ENCODE results near the gene PLCH2. TPM values are rescaled to one million over a fixed set of nuclear protein-coding genes. Genes with fewer than 3 reads are reported as not detected.

PLCH2 gene
- total RNA-seq, 1 donor from 2014 or later: 3.4 TPM

DNA sequence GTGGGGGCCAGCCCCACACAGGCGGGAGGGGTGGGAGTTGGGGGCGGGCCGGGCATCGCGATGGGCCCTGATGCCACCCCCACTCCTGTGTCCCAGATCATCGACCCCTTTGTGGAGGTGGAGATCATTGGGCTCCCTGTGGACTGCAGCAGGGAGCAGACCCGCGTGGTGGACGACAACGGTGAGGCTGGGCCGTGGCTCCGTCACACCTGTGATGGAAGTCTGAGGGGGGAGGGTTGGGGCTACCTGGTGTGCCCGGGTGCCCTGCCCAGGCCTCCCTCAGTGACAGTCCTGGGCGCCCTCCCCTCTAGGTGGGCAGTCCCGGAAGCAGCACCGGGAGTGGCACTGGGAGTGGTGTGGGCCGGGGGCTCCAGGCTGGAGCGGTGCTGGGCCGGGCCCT lies 22.6 kb downstream of the PLCH2 start:
- DNase-seq (ENCODE audit: low spot score) (no peak), ATAC-seq (no peak)

- DNase-seq (ENCODE audit: low spot score) (no peak), ATAC-seq (no peak)
Measured at GRCh38 chr1:2499260-2499659, 23.2 kb downstream of the PLCH2 start.

DNA sequence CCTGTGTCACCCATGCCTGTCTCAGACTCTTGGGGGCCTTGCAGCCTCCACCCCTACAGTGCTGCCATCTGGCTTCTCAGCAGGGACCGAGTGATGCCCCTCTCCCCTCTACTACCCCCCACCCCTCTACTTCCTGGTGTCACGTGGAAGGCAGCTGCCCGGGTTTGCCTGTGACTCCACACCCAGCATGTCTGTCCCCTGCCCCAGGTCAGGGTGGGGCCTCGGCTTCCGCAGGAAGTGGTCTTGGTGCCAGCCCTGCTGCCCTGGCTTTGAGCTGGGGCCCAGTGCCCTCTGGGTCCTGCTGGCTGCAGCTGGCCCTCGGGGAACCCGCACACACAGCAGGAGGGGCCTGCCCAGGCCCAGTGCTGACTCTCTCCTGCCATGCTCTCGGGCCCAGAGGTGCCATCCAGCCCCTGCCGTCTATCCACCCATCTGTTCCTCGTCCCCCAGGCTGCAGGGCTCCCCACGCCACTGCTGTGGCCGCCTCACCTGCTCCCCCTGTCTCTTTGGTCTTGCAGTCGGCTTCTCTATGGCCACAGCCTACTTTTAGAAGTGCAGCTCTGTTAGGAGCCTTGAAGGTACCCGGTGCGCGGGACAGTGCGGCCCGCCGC lies 24.0 kb downstream of the PLCH2 start:
- no peak for DNase-seq (ENCODE audit: low spot score)
- ATAC-seq: no peak

GRCh38 chr1:2501041-2501819 lies 25.1 kb downstream of the PLCH2 start:
- DNase-seq (ENCODE audit: low spot score) (no peak), ATAC-seq (no peak)

DNA sequence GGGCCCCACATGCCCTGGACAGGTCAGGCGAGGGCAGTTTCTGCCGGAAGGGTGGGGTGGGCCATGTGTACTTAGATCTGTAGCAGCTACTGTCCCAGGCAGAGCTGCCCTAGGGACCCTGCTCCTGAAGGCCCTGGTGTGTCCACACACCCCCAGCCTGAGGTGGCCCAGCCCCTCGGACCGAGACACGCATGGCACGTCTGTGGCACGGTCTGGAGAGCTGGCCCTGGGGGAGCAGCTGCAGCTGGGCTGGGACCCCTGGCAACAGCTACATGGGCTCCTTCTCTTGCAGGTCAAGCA lies 25.7 kb downstream of the PLCH2 start:
- ATAC-seq (no peak), DNase-seq (ENCODE audit: low spot score) (no peak)

GRCh38 chr1:2502210-2502609 lies 26.1 kb downstream of the PLCH2 start:
- DNase-seq (ENCODE audit: low spot score): no peak
- no peak for ATAC-seq

DNA sequence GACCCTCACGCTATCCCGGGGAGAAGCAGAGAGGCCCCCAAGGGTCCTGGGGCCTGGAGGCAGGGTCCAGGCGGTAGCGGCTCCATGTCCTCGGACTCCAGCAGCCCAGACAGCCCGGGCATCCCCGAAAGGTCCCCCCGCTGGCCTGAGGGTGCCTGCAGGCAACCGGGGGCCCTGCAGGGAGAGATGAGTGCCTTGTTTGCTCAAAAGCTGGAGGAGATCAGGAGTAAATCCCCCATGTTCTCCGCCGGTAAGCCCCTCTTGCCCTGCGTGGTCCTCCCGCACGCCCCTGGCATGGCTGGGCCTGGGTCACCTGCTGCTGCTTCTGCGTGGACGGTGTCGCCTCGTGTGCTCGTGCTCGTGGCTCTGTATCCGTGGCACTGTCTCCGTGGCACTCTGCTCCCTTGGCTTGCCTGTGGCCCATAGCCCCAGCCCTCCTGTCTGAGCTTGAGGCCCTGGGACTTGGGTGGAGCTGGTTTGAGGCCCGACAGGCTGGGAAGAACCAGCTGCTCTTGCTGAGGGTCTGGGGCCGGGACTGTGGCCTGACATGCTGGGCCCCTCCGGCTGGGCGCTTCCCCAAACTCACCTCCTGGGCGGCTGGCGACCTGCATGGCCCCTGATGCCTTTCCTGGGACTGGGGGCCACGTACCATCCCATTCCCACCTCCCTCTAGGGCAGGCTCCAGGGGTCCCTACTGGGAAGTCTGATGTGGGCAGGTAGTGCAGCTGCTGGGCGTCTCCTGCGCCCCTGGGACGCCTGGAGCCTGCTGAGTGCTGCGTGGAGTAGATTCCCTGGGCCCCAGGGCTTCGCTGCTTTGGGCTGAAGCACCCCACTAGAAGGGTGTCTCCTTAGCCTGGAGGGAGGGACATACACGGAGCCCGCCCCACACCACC lies 26.8 kb downstream of the PLCH2 start:
- ATAC-seq (no peak), DNase-seq (ENCODE audit: low spot score) (no peak)

DNA sequence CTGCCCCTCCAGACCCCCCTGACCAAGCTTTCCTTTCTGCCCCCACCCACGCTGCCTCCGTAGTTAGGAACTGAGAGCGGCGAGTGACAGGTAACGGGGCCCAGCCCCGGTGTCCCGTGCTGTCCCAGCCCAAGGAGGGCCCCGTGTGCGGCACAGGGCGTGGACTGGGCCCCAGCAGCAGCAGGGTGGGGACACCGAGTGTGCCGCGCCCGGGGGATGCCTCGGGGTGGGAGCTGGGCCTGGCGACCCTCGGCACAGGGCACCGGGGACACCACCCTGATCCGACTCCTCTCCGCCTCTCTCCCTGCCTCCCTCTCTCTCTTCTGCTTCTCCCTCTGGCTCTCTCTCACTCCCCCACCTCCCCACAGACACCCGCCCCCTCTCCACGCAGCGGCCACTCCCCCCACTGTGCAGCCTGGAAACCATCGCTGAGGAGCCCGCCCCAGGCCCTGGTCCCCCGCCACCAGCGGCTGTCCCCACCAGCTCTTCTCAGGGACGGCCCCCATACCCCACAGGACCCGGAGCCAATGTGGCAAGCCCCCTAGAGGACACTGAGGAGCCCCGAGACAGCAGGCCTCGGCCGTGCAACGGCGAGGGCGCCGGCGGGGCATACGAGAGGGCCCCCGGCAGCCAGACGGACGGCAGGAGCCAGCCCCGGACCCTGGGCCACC lies 27.6 kb downstream of the PLCH2 start:
- ATAC-seq (no peak), DNase-seq (ENCODE audit: low spot score) (no peak)

- ATAC-seq (no peak), DNase-seq (ENCODE audit: low spot score) (no peak)
Measured at GRCh38 chr1:2504225-2504948, 28.3 kb downstream of the PLCH2 start.

GRCh38 chr1:2504949-2505272 lies 28.8 kb downstream of the PLCH2 start:
- ATAC-seq: no peak

DNA sequence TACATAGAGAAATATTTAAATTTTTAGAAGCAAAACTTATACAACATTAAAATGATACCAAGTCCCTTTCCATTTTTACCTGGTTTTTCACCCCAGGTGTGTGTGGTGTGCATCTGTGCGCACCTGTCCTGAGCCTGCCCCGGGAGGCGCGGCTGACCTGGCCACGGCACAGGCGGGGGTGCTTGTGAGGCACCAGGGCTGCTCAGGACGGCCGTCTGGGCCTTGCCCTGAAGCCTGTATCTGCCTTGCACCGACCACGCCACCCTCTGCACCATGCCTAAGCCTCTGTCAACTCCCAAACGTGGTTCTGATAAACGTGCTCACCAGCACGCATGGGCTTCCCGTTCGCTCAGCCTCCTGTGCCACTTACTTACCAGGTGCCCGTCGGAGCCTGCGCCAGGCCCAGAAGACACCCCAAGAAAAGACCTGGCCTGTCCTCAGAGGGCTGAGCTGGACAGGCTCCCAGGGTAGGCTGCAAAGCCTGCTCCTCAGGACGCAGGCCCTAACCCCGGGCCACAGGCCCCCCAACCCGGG lies 29.4 kb downstream of the PLCH2 start:
- DNase-seq (ENCODE audit: low spot score) (no peak), ATAC-seq (peak; percentile 7)

More at GRCh38 chr1:2504949-2505272, 28.8 kb downstream of the PLCH2 start:
- no peak for DNase-seq (ENCODE audit: low spot score)

DNA sequence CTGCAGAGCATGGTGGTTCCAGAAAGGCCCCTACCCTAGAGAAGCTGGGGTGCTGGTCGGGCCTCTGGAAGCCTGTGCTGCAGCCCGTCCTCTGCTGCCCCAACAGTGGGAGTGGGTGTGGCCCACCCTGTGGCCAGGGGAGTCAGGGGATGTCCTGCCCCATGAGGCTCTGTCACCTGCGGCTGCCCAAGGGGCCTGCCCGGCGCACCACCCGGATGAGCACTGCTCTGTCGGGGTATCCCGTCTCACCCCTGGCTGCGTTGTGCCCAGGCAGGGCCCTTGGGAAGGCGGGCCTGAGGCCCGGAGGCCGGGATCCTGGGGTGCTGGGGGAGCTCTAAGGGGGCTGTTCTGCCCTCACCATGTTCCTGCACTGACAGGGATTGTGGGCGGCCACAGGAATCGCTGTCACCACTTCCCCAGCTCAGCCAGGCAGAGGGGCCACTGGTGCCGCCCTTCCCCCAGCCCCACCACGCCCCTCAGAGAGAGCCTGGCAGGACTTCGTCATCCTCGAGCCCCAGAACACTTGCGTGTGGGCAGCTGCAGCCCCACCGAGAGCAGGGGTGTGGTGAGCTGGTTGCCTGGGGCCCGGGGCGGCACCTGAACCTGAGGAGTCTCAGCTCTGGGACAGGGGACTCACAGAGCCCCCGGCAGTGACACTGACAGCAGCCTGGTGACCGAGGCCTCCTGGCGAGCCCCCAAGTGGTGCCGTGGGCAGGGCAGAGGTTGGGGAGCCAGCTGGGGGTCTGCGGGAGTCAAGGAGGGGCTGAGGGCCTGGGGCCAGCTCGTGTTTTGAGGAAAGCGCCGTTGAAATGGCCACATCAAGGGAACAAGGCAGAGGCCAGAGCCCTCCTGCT lies 30.1 kb downstream of the PLCH2 start:
- DNase-seq (ENCODE audit: low spot score): no peak
- ATAC-seq: no peak

DNA sequence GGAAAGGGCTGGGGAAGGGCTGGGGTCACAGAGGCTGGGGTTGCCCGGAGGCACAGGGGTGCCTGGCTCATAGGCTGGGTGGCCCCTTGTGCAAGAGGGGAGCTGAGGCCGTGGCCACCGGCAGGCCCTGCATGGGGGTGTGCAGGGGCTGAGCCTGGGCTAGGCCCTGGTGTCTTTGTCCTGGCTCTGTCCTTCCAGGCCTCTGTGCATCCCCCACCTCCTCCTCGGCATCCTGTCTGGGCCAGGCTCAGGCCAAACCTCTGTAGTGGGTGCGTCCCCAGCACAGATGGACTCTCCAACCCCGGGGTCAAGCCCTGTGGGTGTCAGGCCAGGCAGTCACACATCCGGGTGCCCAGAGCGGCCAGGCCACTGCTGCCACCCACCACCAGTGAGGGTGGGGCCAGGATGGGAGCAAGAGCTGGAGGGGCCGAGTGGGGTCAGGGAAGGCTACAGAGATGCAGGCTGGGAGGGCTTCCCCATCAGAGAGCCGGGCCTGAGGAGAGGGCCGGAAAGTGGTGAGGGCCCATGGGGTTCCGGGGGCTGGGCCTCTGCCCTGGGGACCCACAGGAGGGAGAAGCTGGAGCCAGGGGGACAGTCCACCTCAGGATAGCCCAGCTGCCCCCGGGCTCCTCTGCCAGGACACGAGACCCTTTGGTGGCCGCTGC lies 30.9 kb downstream of the PLCH2 start:
- no peak for DNase-seq (ENCODE audit: low spot score)
- peak; percentile 45 for ATAC-seq

- DNase-seq (ENCODE audit: low spot score) (no peak), ATAC-seq (no peak)
Measured at GRCh38 chr1:2507744-2508155, 31.7 kb downstream of the PLCH2 start.

GRCh38 chr1:2508180-2508579 lies 32.1 kb downstream of the PLCH2 start:
- DNase-seq (ENCODE audit: low spot score) (no peak), ATAC-seq (no peak)

- ATAC-seq: no peak
Measured at GRCh38 chr1:2508751-2509150, 32.7 kb downstream of the PLCH2 start.

DNA sequence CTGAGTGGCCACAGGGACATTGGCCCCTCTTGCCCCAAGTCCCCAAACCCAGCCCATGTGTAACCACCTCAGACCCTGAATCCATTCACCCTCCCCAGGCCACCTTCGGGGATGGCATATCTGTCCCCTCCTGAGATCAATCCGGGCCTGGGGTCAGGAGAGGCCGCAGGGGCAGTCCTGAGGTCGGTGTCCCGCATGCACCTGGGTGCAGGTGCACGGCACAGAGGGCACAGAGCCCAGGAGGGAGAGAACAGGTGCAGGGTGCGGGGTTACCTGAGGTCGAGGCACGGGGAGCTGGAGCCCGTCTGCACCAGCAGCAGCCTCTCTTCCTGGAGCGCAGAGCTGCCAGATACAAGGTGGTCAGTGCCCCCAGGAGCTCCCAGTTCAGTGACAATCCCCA lies 33.5 kb downstream of the PLCH2 start:
- ATAC-seq (peak; percentile 47), DNase-seq (ENCODE audit: low spot score) (peak; percentile 56)

More at GRCh38 chr1:2508751-2509150, 32.7 kb downstream of the PLCH2 start:
- DNase-seq (ENCODE audit: low spot score): no peak

- DNase-seq (ENCODE audit: low spot score) (no peak), ATAC-seq (no peak)
Measured at GRCh38 chr1:2510366-2511155, 34.5 kb downstream of the PLCH2 start.

All from left lobe of liver (tissue), 2 donors.